Upper lobe of left lung (tissue), 6 donors: Measurements from ENCODE around the gene CSNK2A2. TPM values are rescaled to one million over a fixed set of nuclear protein-coding genes. Genes with fewer than 3 reads are reported as not detected.

Experiments
- ATAC-seq, 2 donors: fragments of 200-7000 bp; cut with Tn5 transposase; one replicate each; pipeline ENCODE4 v1.9.1; 2022; ENCODE audit warnings: mild to moderate bottlenecking in 2 of 2, moderate library complexity in 2 of 2; ENCODE audit not compliant: low FRiP score in 2 of 2
- DNase-seq, 2 donors: peaks; one replicate each; pipeline ENCODE4 v3.0.0-alpha.2; 2019 to 2020
- H3K27ac ChIP-seq, 4 donors: fragments of 200-600 bp; sonication (generic); one replicate each; pipeline ENCODE4 v1.5.1; 2016 to 2019
- H3K27me3 ChIP-seq, 4 donors: fragments of 200-600 bp; sonication (generic); one replicate each; pipeline ENCODE4 v1.5.1; 2017 to 2019
- H3K36me3 ChIP-seq, 4 donors: fragments of 200-600 bp; sonication (generic); one replicate each; pipeline ENCODE4 v1.5.1; 2016 to 2019
- H3K4me1 ChIP-seq, 4 donors: fragments of 200-600 bp; sonication (generic); one replicate each; pipeline ENCODE4 v1.5.1; 2018 to 2019
- H3K4me3 ChIP-seq, 4 donors: fragments of 200-600 bp; sonication (generic); one replicate each; pipeline ENCODE4 v1.5.1; 2017 to 2019; ENCODE audit warnings: mild to moderate bottlenecking in 2 of 4, moderate library complexity in 1 of 4
- H3K9me3 ChIP-seq, 4 donors: fragments of 200-600 bp; sonication (generic); one replicate each; pipeline ENCODE4 v1.5.1; 2018 to 2019
- EP300 ChIP-seq, 4 donors: sonication (generic); formaldehyde crosslinking; IDR thresholded peaks; one replicate each; pipeline ENCODE4 v1.5.1; 2017; ENCODE audit warnings: antibody characterized with exemption in 4 of 4, control low read depth in 2 of 4
- POLR2A ChIP-seq, 4 donors: fragments of 450-650 bp; IDR thresholded peaks; one replicate each; pipeline ENCODE4 v1.5.1; 2016 to 2017; ENCODE audit warnings: antibody characterized with exemption in 4 of 4, mild to moderate bottlenecking in 2 of 4
- POLR2AphosphoS5 ChIP-seq, 2 donors: sonication (generic); formaldehyde crosslinking; IDR thresholded peaks; one replicate each; pipeline ENCODE4 v1.5.1; 2017; ENCODE audit warnings: antibody characterized with exemption in 2 of 2
- WGBS, 2 donors: methylation state at CpG; one replicate each; pipeline ENCODE4 v1.1.5; 2017 to 2018; 5-methylcytosine and 5-hydroxymethylcytosine counted together
- total RNA-seq, 6 donors: library from RNA; depleted of rRNA in 4 of 6; stranded (reverse); fragments of >200 nt in 4 of 6; gene quantifications; one replicate each; pipeline versions ENCODE4 v1.1.0 to v1.2.1, GENCODE V29; 2016 to 2021
- TF ChIP-seq, protein P1 (sequence below), 6 experiments: fragments of 450-650 bp in 4 of 6; fragments of 200-600 bp in 2 of 6; sonication (generic) in 2 of 6; IDR thresholded peaks; one replicate each; pipeline ENCODE4 v1.5.1; 2016 to 2019; ENCODE audit warnings: antibody characterized with exemption in 6 of 6
- donor health status: DM: no; HTN: no; CAD: no; lungs with moderate emphysema.
- donor health status: DM: no; HTN: yes; CAD: no; lungs with severe emphysema.

CSNK2A2 gene
- total RNA-seq, 6 donors from 2014 or later = 34.7 to 73.9 (median 46.1) TPM

DNA sequence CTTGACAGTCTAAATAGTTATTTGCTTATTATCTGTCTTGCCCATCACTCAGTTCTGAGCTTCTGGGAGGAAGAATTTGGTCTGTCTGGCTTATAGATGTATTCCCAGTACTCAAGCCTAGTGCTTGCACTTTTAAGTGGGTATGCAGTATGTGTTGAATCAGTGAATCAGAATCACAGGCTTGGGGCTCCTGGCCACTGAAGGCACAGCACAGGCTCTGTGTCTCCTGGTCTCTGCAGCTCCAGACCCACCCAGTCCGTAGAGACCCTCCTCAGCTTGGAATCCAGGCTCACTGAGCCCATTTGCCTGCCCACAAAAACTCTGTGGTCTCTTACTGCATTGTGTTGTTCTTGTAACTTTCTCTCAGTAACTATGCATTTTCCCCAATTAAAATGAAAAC is 49.4 kb downstream of the CSNK2A2 start:
- H3K4me3 ChIP-seq = no peak overlapping the region
- DNase-seq (no peak), ATAC-seq (no peak)
- no peaks in the 10 kb centered on the region for H3K9me3 ChIP-seq
- no peaks in the 10 kb centered on the region for H3K4me1 ChIP-seq
- no peak overlapping the region for H3K27ac ChIP-seq
- no peaks in the 10 kb centered on the region for H3K36me3 ChIP-seq
- WGBS, 2 donors = 85 to 86% methylated on average over 1 of the region's 1 CpG
- no peaks in the 10 kb centered on the region for H3K27me3 ChIP-seq
- TF ChIP-seq, protein P1, sequence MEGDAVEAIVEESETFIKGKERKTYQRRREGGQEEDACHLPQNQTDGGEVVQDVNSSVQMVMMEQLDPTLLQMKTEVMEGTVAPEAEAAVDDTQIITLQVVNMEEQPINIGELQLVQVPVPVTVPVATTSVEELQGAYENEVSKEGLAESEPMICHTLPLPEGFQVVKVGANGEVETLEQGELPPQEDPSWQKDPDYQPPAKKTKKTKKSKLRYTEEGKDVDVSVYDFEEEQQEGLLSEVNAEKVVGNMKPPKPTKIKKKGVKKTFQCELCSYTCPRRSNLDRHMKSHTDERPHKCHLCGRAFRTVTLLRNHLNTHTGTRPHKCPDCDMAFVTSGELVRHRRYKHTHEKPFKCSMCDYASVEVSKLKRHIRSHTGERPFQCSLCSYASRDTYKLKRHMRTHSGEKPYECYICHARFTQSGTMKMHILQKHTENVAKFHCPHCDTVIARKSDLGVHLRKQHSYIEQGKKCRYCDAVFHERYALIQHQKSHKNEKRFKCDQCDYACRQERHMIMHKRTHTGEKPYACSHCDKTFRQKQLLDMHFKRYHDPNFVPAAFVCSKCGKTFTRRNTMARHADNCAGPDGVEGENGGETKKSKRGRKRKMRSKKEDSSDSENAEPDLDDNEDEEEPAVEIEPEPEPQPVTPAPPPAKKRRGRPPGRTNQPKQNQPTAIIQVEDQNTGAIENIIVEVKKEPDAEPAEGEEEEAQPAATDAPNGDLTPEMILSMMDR (IDR thresholded peaks at IDR 0.05) = no peak
- TF ChIP-seq EP300 (IDR thresholded peaks at IDR 0.05) (no peak), POLR2A (IDR thresholded peaks at IDR 0.05) (no peak), POLR2AphosphoS5 (IDR thresholded peaks at IDR 0.05) (no peak)

- no peaks in the 10 kb centered on the region for H3K4me1 ChIP-seq
- H3K9me3 ChIP-seq = no peaks in the 10 kb centered on the region
- no peak for TF ChIP-seq POLR2A (IDR thresholded peaks at IDR 0.05)
- TF ChIP-seq, protein P1 (IDR thresholded peaks at IDR 0.05) = no peak
- TF ChIP-seq EP300 (IDR thresholded peaks at IDR 0.05) = no peak
- TF ChIP-seq POLR2AphosphoS5 (IDR thresholded peaks at IDR 0.05) = no peak
- H3K36me3 ChIP-seq = no peaks in the 10 kb centered on the region
- DNase-seq (no peak), ATAC-seq (no peak)
- WGBS, 2 donors = 96 to 97% methylated on average over 2 of the region's 2 CpGs
- H3K4me3 ChIP-seq = no peak overlapping the region
- H3K27ac ChIP-seq = no peak overlapping the region
- no peaks in the 10 kb centered on the region for H3K27me3 ChIP-seq
Observed at GRCh38 chr16:58148099-58148498, 49.8 kb downstream of the CSNK2A2 start.

DNA sequence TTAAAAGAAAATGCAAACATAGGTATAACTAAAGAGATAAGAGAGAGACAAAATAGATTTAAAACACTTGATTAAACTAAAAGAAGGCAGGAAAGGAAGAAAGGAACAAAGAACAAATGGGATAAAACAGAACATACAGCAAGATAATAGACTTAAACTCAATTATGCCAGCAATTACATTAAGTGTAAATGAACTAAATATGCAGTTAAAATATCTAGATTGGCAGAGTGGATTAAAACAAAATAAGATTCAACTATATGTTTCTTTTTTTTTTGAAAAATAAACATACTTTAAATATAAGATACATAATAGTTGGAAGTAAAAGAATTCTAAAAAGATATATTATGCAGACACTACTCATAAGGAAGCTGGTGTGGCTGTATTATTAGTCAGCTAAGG is 59.1 kb downstream of the CSNK2A2 start:
- no peaks in the 10 kb centered on the region for H3K36me3 ChIP-seq
- H3K27me3 ChIP-seq = no peaks in the 10 kb centered on the region
- H3K27ac ChIP-seq = no peak overlapping the region
- H3K4me1 ChIP-seq = no peaks in the 10 kb centered on the region
- no peak overlapping the region for H3K4me3 ChIP-seq
- ATAC-seq = no peak
- H3K9me3 ChIP-seq = peaks cover 0 to 3% (median 1%) of the 10 kb centered on the region in 4 donors
- no peak for DNase-seq
- no peak for TF ChIP-seq POLR2A (IDR thresholded peaks at IDR 0.05)
- TF ChIP-seq, protein P1 (IDR thresholded peaks at IDR 0.05) = no peak
- TF ChIP-seq EP300 (IDR thresholded peaks at IDR 0.05) = no peak
- TF ChIP-seq POLR2AphosphoS5 (IDR thresholded peaks at IDR 0.05) = no peak

DNA sequence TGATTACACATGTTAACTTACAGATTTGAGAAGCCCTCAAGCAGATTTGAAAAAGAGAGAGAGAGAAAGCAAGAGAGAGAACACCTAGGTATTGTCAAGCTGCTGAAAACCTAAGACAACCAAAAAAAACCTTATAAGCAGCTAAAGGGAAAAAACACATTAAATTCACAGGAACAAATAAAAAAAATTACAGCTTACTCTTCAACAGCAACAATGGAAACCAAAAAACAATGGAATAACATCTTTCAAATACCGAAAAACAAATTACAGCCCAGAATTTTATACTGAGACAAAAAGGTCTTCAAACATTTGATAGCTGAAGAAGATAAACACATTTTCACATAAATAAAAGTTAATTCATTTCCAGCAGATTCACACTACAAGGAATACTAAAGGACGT is 60.3 kb downstream of the CSNK2A2 start:
- 89 to 92% methylated on average over 2 of the region's 2 CpGs for WGBS, 2 donors
- no peak overlapping the region for H3K4me3 ChIP-seq
- DNase-seq (no peak), ATAC-seq (no peak)
- H3K36me3 ChIP-seq = no peaks in the 10 kb centered on the region
- TF ChIP-seq EP300 (IDR thresholded peaks at IDR 0.05) = no peak
- no peak for TF ChIP-seq POLR2A (IDR thresholded peaks at IDR 0.05)
- no peak for TF ChIP-seq POLR2AphosphoS5 (IDR thresholded peaks at IDR 0.05)
- TF ChIP-seq, protein P1 (IDR thresholded peaks at IDR 0.05) = no peak
- peaks cover 0 to 3% (median 1%) of the 10 kb centered on the region in 4 donors for H3K9me3 ChIP-seq
- no peak overlapping the region for H3K27ac ChIP-seq
- no peaks in the 10 kb centered on the region for H3K4me1 ChIP-seq
- H3K27me3 ChIP-seq = no peaks in the 10 kb centered on the region
